ENCODE results near the gene AGBL4.
"Not testable (repeated sequence)": the region's sequence is repeated elsewhere in the genome, so short reads cannot be mapped to it uniquely, and the experiment has no call there.

The AGBL4 gene

GRCh38 chr1:49340576-49340975, 683.2 kb downstream of the AGBL4 start:
- no peak for TF ChIP-seq CTCF (IDR thresholded peaks at IDR 0.05; ENCODE audit: low read depth, low read length)
- DNase-seq (ENCODE audit: extremely low read depth, low read depth), result no peak

- DNase-seq (ENCODE audit: extremely low read depth, low read depth), result no peak
- no peak for TF ChIP-seq CTCF (IDR thresholded peaks at IDR 0.05; ENCODE audit: low read depth, low read length)
These were observed 684.7 kb downstream of the AGBL4 start for GRCh38 chr1:49339043-49339442.

DNA sequence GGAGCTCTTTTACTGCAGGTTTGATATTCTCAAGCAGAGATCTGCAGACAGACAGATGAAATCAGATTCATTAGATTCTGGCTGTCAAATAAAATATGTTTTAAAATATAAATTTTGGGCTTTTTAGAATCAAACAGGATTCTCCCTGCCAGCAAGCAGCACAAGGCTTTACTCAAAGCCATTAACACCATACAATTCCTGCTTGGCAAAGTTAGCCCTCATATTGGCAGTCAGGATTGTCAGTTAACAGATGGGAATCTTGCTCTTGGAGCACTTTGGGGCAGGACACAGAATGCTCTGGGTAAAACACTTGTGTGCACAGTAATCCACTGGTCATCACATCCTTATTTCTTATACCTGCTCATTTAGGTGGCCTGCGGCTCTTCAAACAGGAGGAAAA, 686.5 kb downstream of the AGBL4 start:
- TF ChIP-seq CTCF (IDR thresholded peaks at IDR 0.05; ENCODE audit: low read depth, low read length), result no peak
- DNase-seq (ENCODE audit: extremely low read depth, low read depth), result no peak

DNA sequence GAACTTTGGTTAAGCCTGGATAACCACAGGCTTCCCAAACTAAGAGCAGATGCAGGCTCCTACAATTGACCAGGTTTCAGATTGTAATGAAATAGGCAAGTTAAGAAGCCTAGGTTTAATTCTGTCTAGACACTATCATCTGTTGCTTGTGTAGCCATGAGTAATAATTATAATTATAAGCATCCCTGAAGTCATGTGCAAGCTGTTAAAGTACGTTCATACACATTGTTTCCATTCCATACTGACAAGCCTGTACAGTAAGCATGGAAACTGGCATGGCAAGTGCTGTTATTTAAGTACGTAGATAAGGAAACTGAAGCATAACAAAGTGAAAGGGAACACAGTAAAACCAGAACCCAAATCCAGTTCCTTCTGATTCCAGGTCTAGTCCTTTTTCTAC, 689.8 kb downstream of the AGBL4 start:
- TF ChIP-seq CTCF (IDR thresholded peaks at IDR 0.05; ENCODE audit: low read depth, low read length), result no peak
- no peak for DNase-seq (ENCODE audit: extremely low read depth, low read depth)

- DNase-seq (ENCODE audit: extremely low read depth, low read depth), result no peak
- no peak for TF ChIP-seq CTCF (IDR thresholded peaks at IDR 0.05; ENCODE audit: low read depth, low read length)
These were observed 692.5 kb downstream of the AGBL4 start for GRCh38 chr1:49331066-49331852.

- no peak for TF ChIP-seq CTCF (IDR thresholded peaks at IDR 0.05; ENCODE audit: low read depth, low read length)
- DNase-seq (ENCODE audit: extremely low read depth, low read depth), result no peak
These were observed 699.7 kb downstream of the AGBL4 start for GRCh38 chr1:49323925-49324540.

DNA sequence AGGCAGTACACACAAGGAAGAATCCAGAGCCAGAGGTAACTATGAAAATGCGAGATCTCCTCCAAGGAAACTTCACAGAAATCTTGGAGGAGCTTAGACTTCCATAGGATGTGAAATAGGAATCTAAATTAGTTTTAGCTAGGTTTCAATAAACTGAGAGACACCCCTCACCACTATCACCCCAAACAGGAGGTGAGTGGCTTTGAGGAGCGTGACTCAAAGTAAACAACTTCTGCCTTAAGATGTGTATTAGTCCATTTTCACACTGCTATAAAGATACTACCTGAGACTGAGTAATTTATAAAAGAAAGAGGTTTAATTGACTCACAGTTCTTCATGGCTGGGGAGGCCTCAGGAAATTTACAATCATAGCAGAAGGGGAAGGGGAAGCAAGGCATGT, 703.3 kb downstream of the AGBL4 start:
- not testable (repeated sequence) for DNase-seq (ENCODE audit: extremely low read depth, low read depth)

Data from AG09319 (cell line).